ENCODE data around the gene ZFY. TPM values are rescaled to one million over a fixed set of nuclear protein-coding genes. Genes with fewer than 3 reads are reported as not detected.

The ZFY gene
- total RNA-seq, 2 experiments from 2014 or later = 10.7 to 16.5 TPM

DNA sequence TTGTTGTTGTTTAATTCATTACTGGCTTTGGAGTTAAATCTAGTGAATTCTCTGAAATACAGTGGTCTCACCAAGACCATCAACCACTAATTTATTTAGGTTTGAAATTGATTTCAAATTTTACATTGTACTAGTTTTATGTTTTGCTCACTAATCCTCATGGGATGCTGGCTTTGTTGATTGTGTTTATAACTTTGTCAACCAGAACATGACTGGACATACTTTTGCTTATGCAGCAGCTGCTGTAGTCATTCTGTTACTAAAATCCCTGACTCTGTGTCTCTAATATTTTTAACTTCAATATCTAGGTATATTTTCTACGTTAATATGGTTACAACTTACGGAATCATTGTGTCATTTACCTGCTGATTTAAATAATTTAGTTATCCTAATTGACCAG is 26.9 kb downstream of the ZFY start:
- H3K36me3 ChIP-seq (ENCODE audit: insufficient read depth, low read length) = peaks cover 40% of the 10 kb centered on the region
- TF ChIP-seq, protein P1, sequence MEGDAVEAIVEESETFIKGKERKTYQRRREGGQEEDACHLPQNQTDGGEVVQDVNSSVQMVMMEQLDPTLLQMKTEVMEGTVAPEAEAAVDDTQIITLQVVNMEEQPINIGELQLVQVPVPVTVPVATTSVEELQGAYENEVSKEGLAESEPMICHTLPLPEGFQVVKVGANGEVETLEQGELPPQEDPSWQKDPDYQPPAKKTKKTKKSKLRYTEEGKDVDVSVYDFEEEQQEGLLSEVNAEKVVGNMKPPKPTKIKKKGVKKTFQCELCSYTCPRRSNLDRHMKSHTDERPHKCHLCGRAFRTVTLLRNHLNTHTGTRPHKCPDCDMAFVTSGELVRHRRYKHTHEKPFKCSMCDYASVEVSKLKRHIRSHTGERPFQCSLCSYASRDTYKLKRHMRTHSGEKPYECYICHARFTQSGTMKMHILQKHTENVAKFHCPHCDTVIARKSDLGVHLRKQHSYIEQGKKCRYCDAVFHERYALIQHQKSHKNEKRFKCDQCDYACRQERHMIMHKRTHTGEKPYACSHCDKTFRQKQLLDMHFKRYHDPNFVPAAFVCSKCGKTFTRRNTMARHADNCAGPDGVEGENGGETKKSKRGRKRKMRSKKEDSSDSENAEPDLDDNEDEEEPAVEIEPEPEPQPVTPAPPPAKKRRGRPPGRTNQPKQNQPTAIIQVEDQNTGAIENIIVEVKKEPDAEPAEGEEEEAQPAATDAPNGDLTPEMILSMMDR (conservative IDR thresholded peaks at IDR 0.05; ENCODE audit: low read length) = no peak
- TF ChIP-seq EZH2phosphoT487 (IDR thresholded peaks at IDR 0.05; ENCODE audit: borderline replicate concordance, low read depth, low read length) = no peak
- H3K79me2 ChIP-seq (ENCODE audit: insufficient read depth, low read depth, low read length) = no peaks in the 10 kb centered on the region
- BruUV-seq (replicated peaks) = no TSS peak
- H3K4me2 ChIP-seq (ENCODE audit: low read length) = no peak overlapping the region
- H3K4me1 ChIP-seq (ENCODE audit: insufficient read depth, low read length, poor library complexity, severe bottlenecking) = peaks cover 6% of the 10 kb centered on the region
- CTCF ChIA-PET (ENCODE audit: unreplicated experiment) = no interaction called here
- no peaks in the 10 kb centered on the region for H4K20me1 ChIP-seq (ENCODE audit: insufficient read depth, low read length)
- no peaks in the 10 kb centered on the region for H3K9me3 ChIP-seq (ENCODE audit: low read length)
- intact Hi-C loops (cut with micrococcal nuclease; ENCODE audit: unreplicated experiment) = no loop called here
- no peak overlapping the region for H3K4me3 ChIP-seq (ENCODE audit: low read depth, low read length, poor library complexity, severe bottlenecking)
- POLR2A ChIA-PET = no interaction called here
- no peak overlapping the region for H2AFZ ChIP-seq (ENCODE audit: low read length)
- no peak overlapping the region for H3K27ac ChIP-seq (ENCODE audit: low read depth, low read length, poor library complexity, severe bottlenecking)
- DNase-seq (ENCODE audit: low spot score) = no peak
- no peaks in the 10 kb centered on the region for H3K9me2 ChIP-seq (ENCODE audit: insufficient read depth, low read length)

DNA sequence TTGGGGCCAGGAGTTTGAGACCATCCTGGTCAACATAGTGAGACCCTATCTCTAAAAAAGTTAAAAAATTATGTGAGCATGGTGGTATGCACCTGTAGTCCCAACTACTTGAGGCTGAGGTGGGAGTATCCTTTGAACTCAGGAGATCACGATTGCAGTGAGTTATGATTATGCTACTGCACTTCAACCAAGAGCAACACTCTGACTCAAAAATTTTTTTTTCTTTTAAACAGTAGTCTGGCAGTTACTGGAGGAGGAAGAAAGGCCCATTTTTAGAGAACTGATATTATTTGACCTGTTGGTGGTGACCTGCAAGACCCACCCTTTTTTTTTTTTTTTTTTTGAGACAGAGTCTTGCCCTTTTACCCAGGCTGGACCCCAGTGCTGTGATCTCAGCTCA is 29.6 kb downstream of the ZFY start:
- Histone ChIP-seq H2AFZ (ENCODE audit: low read length) (no peak overlapping the region), H3K4me3 (ENCODE audit: low read depth, low read length, poor library complexity, severe bottlenecking) (no peak overlapping the region), H3K4me2 (ENCODE audit: low read length) (no peak overlapping the region), H3K9me3 (ENCODE audit: low read length) (no peaks in the 10 kb centered on the region), H3K4me1 (ENCODE audit: insufficient read depth, low read length, poor library complexity, severe bottlenecking) (peaks cover 12% of the 10 kb centered on the region), H3K79me2 (ENCODE audit: insufficient read depth, low read depth, low read length) (peaks cover 4% of the 10 kb centered on the region; the same call in 1 of the 2 replicates), H3K9me2 (ENCODE audit: insufficient read depth, low read length) (no peaks in the 10 kb centered on the region), H4K20me1 (ENCODE audit: insufficient read depth, low read length) (no peaks in the 10 kb centered on the region), H3K27ac (ENCODE audit: low read depth, low read length, poor library complexity, severe bottlenecking) (no peak overlapping the region), H3K36me3 (ENCODE audit: insufficient read depth, low read length) (peaks cover 24% of the 10 kb centered on the region)
- no TSS peak for BruUV-seq (replicated peaks)
- TF ChIP-seq, protein P1 (conservative IDR thresholded peaks at IDR 0.05; ENCODE audit: low read length) = no peak
- TF ChIP-seq EZH2phosphoT487 (IDR thresholded peaks at IDR 0.05; ENCODE audit: borderline replicate concordance, low read depth, low read length) = no peak
- intact Hi-C loops (cut with micrococcal nuclease; ENCODE audit: unreplicated experiment) = no loop called here
- DNase-seq (ENCODE audit: low spot score) = no peak
- ChIA-PET POLR2A (interaction anchor here (0.7 to 1.1 kb wide), 2 partner anchors 21 to 29 kb away, joined by 3 read pairs; no protein-coding TSS in a partner anchor), CTCF (ENCODE audit: unreplicated experiment) (no interaction called here)

DNA sequence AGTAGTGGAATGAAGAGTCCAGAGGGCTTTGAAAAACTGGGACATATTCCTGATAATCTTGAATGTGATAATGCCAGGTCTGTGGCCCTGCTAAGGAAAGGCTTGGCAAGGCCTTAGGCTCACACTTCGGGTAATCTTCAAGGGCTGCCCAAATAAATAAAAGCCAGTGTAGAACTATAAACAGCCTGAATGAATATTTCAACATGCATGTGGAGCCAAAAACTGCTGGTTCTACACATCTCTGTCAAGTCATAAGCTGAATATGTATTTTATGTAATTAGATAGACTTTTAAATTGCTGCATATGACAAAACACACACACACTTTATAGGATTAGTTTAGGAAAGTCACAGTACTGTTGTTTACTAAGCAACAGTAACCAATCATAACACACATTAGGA is 30.4 kb downstream of the ZFY start:
- CTCF ChIA-PET (ENCODE audit: unreplicated experiment) = no interaction called here
- H3K27ac ChIP-seq (ENCODE audit: low read depth, low read length, poor library complexity, severe bottlenecking) = no peak overlapping the region
- no TSS peak for BruUV-seq (replicated peaks)
- H3K79me2 ChIP-seq (ENCODE audit: insufficient read depth, low read depth, low read length) = peaks cover 5% of the 10 kb centered on the region; the same call in 1 of the 2 replicates
- no peaks in the 10 kb centered on the region for H3K9me3 ChIP-seq (ENCODE audit: low read length)
- intact Hi-C loops (cut with micrococcal nuclease; ENCODE audit: unreplicated experiment) = no loop called here
- H2AFZ ChIP-seq (ENCODE audit: low read length) = no peak overlapping the region
- peaks cover 18% of the 10 kb centered on the region for H3K36me3 ChIP-seq (ENCODE audit: insufficient read depth, low read length)
- H3K4me2 ChIP-seq (ENCODE audit: low read length) = no peak overlapping the region
- POLR2A ChIA-PET = no interaction called here
- no peak overlapping the region for H3K4me3 ChIP-seq (ENCODE audit: low read depth, low read length, poor library complexity, severe bottlenecking)
- no peaks in the 10 kb centered on the region for H3K9me2 ChIP-seq (ENCODE audit: insufficient read depth, low read length)
- DNase-seq (ENCODE audit: low spot score) = no peak
- TF ChIP-seq, protein P1 (conservative IDR thresholded peaks at IDR 0.05; ENCODE audit: low read length) = no peak
- no peak for TF ChIP-seq EZH2phosphoT487 (IDR thresholded peaks at IDR 0.05; ENCODE audit: borderline replicate concordance, low read depth, low read length)
- H3K4me1 ChIP-seq (ENCODE audit: insufficient read depth, low read length, poor library complexity, severe bottlenecking) = peaks cover 12% of the 10 kb centered on the region
- no peaks in the 10 kb centered on the region for H4K20me1 ChIP-seq (ENCODE audit: insufficient read depth, low read length)

Measured in OCI-LY7 (cell line).